GM19193 (cell line): ENCODE data around the gene PHOSPHO2.

ENCODE experiments used
- POLR2A ChIP-seq: IDR thresholded peaks from 4 replicates; pipeline ENCODE4 v1.6.1; 2011; ENCODE audit not compliant: insufficient read depth, insufficient read length; ENCODE audit errors: extremely low read depth

The PHOSPHO2 gene

GRCh38 chr2:169672406-169672805 lies 21.9 kb upstream of the PHOSPHO2 start:
- no peak for TF ChIP-seq POLR2A

- TF ChIP-seq POLR2A: no peak
These were observed 21.2 kb upstream of the PHOSPHO2 start for GRCh38 chr2:169673106-169673505.

GRCh38 chr2:169673921-169674320 lies 20.3 kb upstream of the PHOSPHO2 start:
- TF ChIP-seq POLR2A: no peak

- no peak for TF ChIP-seq POLR2A
These were observed 17.9 kb upstream of the PHOSPHO2 start for GRCh38 chr2:169676357-169676756.

- TF ChIP-seq POLR2A: no peak
These were observed 17.4 kb upstream of the PHOSPHO2 start for GRCh38 chr2:169676850-169677249.

GRCh38 chr2:169683054-169683424 lies 11.2 kb upstream of the PHOSPHO2 start:
- no peak for TF ChIP-seq POLR2A

- no peak for TF ChIP-seq POLR2A
These were observed 10.7 kb upstream of the PHOSPHO2 start for GRCh38 chr2:169683425-169684134.

- TF ChIP-seq POLR2A: no peak
These were observed 10.1 kb upstream of the PHOSPHO2 start for GRCh38 chr2:169684135-169684565.

GRCh38 chr2:169690958-169691357 lies 3.3 kb upstream of the PHOSPHO2 start:
- no peak for TF ChIP-seq POLR2A

- TF ChIP-seq POLR2A: no peak
These were observed 1.6 kb upstream of the PHOSPHO2 start for GRCh38 chr2:169692718-169693117.

GRCh38 chr2:169693360-169693759 lies 909 bp upstream of the PHOSPHO2 start:
- TF ChIP-seq POLR2A: no peak

- TF ChIP-seq POLR2A: no peak
These were observed 608 bp downstream of the PHOSPHO2 start for GRCh38 chr2:169694894-169695260.

GRCh38 chr2:169696381-169696780 lies 2.1 kb downstream of the PHOSPHO2 start:
- TF ChIP-seq POLR2A: no peak

GRCh38 chr2:169702996-169703395 lies 8.7 kb downstream of the PHOSPHO2 start:
- TF ChIP-seq POLR2A: no peak

- no peak for TF ChIP-seq POLR2A
These were observed 10.0 kb downstream of the PHOSPHO2 start for GRCh38 chr2:169704160-169704708.

GRCh38 chr2:169705927-169706326 lies 11.7 kb downstream of the PHOSPHO2 start:
- no peak for TF ChIP-seq POLR2A
